Spinal cord (tissue), 10 donors: ENCODE data around the gene SIRT1. TPM values are rescaled to one million over a fixed set of nuclear protein-coding genes. Genes with fewer than 3 reads are reported as not detected.

ENCODE experiments used
- DNase-seq, 6 donors: peaks; one replicate each; pipeline versions ENCODE4 v3.0.0 to v3.0.0-alpha.2; 2013 to 2015; ENCODE audit warnings: low spot score in 6 of 6, low read depth in 4 of 6
- H3K27ac ChIP-seq: one replicate; pipeline ENCODE4 v1.5.1; 2013; ENCODE audit warnings: low read depth, low read length, control low read depth
- H3K27me3 ChIP-seq: one replicate; pipeline ENCODE4 v1.6.1; 2013; ENCODE audit warnings: low read length; ENCODE audit not compliant: control insufficient read depth, insufficient read depth
- H3K36me3 ChIP-seq: one replicate; pipeline ENCODE4 v1.6.1; 2013; ENCODE audit warnings: low read length; ENCODE audit not compliant: control insufficient read depth, insufficient read depth
- H3K4me1 ChIP-seq: one replicate; pipeline ENCODE4 v1.6.1; 2013; ENCODE audit warnings: low read length; ENCODE audit not compliant: control insufficient read depth, insufficient read depth
- H3K4me3 ChIP-seq: one replicate; pipeline ENCODE4 v1.5.1; 2013; ENCODE audit warnings: low read depth, low read length, control low read depth
- H3K9me3 ChIP-seq: one replicate; pipeline ENCODE4 v1.6.1; 2013; ENCODE audit warnings: low read length; ENCODE audit not compliant: control insufficient read depth, insufficient read depth
- WGBS: methylation state at CpG from one replicate; pipeline ENCODE4 v1.1.5; 2013; ENCODE audit warnings: missing lambda C conversion rate; ENCODE audit not compliant: insufficient coverage; 5-methylcytosine and 5-hydroxymethylcytosine counted together
- polyA plus RNA-seq, 2 donors: library from polyadenylated mRNA; unstranded; fragments of 120-200 nt; gene quantifications; one replicate each; pipeline ENCODE4 v1.2.1, GENCODE V29; 2013; ENCODE audit not compliant: insufficient read length in 2 of 2
- total RNA-seq, 2 donors: library from RNA; depleted of rRNA in 1 of 2; stranded (reverse); fragments of 120-200 nt in 1 of 2; fragments of >200 nt in 1 of 2; gene quantifications; one replicate each; pipeline versions ENCODE4 v1.2.3 to v1.2.4, GENCODE V29; 2013 to 2014
- donor health status: healthy.

The SIRT1 gene
- total and polyA plus RNA-seq, 4 donors: 18.4 to 31.1 (median 21.8) TPM

GRCh38 chr10:67914777-67915340, 30.4 kb downstream of the SIRT1 start:
- 100% methylated on average over 4 of the region's 8 CpGs for WGBS
- no peak for DNase-seq
- Histone ChIP-seq H3K27me3 (no peaks in the 10 kb centered on the region), H3K36me3 (peaks cover 22% of the 10 kb centered on the region), H3K27ac (no peak overlapping the region), H3K4me1 (no peaks in the 10 kb centered on the region), H3K4me3 (no peak overlapping the region), H3K9me3 (no peaks in the 10 kb centered on the region)

- no peak overlapping the region for H3K27ac ChIP-seq
- no peak overlapping the region for H3K4me3 ChIP-seq
- H3K4me1 ChIP-seq: no peaks in the 10 kb centered on the region
- WGBS: no CpG with 5 or more reads among the region's 2 CpGs
- DNase-seq: no peak
- no peaks in the 10 kb centered on the region for H3K9me3 ChIP-seq
- H3K36me3 ChIP-seq: peaks cover 17% of the 10 kb centered on the region
- H3K27me3 ChIP-seq: no peaks in the 10 kb centered on the region
Measured at GRCh38 chr10:67917169-67917568, 32.7 kb downstream of the SIRT1 start.

GRCh38 chr10:67917679-67918078, 33.2 kb downstream of the SIRT1 start:
- no peak overlapping the region for H3K27ac ChIP-seq
- peaks cover 17% of the 10 kb centered on the region for H3K36me3 ChIP-seq
- whole genome bisulfite sequencing: no CpG with 5 or more reads among the region's 1 CpG

GRCh38 chr10:67921065-67921464, 36.6 kb downstream of the SIRT1 start:
- Histone ChIP-seq H3K4me1 (no peaks in the 10 kb centered on the region), H3K36me3 (peaks cover 9% of the 10 kb centered on the region), H3K27me3 (no peaks in the 10 kb centered on the region), H3K4me3 (no peak overlapping the region), H3K9me3 (no peaks in the 10 kb centered on the region), H3K27ac (no peak overlapping the region)
- WGBS: no CpG with 5 or more reads among the region's 1 CpG
- DNase-seq: no peak

More at GRCh38 chr10:67917679-67918078, 33.2 kb downstream of the SIRT1 start:
- H3K4me3 ChIP-seq: no peak overlapping the region
- H3K9me3 ChIP-seq: no peaks in the 10 kb centered on the region
- H3K27me3 ChIP-seq: no peaks in the 10 kb centered on the region
- H3K4me1 ChIP-seq: no peaks in the 10 kb centered on the region
- DNase-seq: no peak

GRCh38 chr10:67923551-67923950, 39.1 kb downstream of the SIRT1 start:
- no peaks in the 10 kb centered on the region for H3K9me3 ChIP-seq
- WGBS: 100% methylated on average over 1 of the region's 5 CpGs
- no peaks in the 10 kb centered on the region for H3K4me1 ChIP-seq
- H3K4me3 ChIP-seq: no peak overlapping the region
- no peaks in the 10 kb centered on the region for H3K27me3 ChIP-seq
- H3K36me3 ChIP-seq: peaks cover 15% of the 10 kb centered on the region
- DNase-seq: no peak
- no peak overlapping the region for H3K27ac ChIP-seq

GRCh38 chr10:67924136-67924535, 39.7 kb downstream of the SIRT1 start:
- WGBS: no CpG with 5 or more reads among the region's 3 CpGs
- H3K4me3 ChIP-seq: no peak overlapping the region
- H3K27me3 ChIP-seq: no peaks in the 10 kb centered on the region
- H3K4me1 ChIP-seq: no peaks in the 10 kb centered on the region
- H3K27ac ChIP-seq: no peak overlapping the region
- DNase-seq: no peak
- H3K36me3 ChIP-seq: peaks cover 12% of the 10 kb centered on the region
- no peaks in the 10 kb centered on the region for H3K9me3 ChIP-seq

GRCh38 chr10:67925449-67926005, 41.1 kb downstream of the SIRT1 start:
- WGBS: no CpG with 5 or more reads among the region's 1 CpG
- Histone ChIP-seq H3K4me1 (no peaks in the 10 kb centered on the region), H3K27me3 (no peaks in the 10 kb centered on the region), H3K9me3 (no peaks in the 10 kb centered on the region), H3K36me3 (peaks cover 19% of the 10 kb centered on the region), H3K4me3 (no peak overlapping the region), H3K27ac (no peak overlapping the region)
- no peak for DNase-seq

- H3K27ac ChIP-seq: no peak overlapping the region
- no peak for DNase-seq
- peaks cover 33% of the 10 kb centered on the region for H3K36me3 ChIP-seq
- no peaks in the 10 kb centered on the region for H3K4me1 ChIP-seq
- no CpG with 5 or more reads among the region's 1 CpG for WGBS
- H3K4me3 ChIP-seq: no peak overlapping the region
- H3K27me3 ChIP-seq: no peaks in the 10 kb centered on the region
- H3K9me3 ChIP-seq: no peaks in the 10 kb centered on the region
Measured at GRCh38 chr10:67926951-67927350, 42.5 kb downstream of the SIRT1 start.

- Histone ChIP-seq H3K27ac (no peak overlapping the region), H3K9me3 (no peaks in the 10 kb centered on the region), H3K4me1 (no peaks in the 10 kb centered on the region), H3K27me3 (no peaks in the 10 kb centered on the region), H3K4me3 (no peak overlapping the region), H3K36me3 (peaks cover 32% of the 10 kb centered on the region)
- WGBS: no CpG with 5 or more reads among the region's 2 CpGs
- DNase-seq: no peak
Measured at GRCh38 chr10:67933199-67933598, 48.7 kb downstream of the SIRT1 start.

- Histone ChIP-seq H3K9me3 (no peaks in the 10 kb centered on the region), H3K36me3 (peaks cover 30% of the 10 kb centered on the region), H3K27me3 (no peaks in the 10 kb centered on the region), H3K27ac (no peak overlapping the region), H3K4me3 (no peak overlapping the region), H3K4me1 (no peaks in the 10 kb centered on the region)
- no CpG with 5 or more reads among the region's 1 CpG for WGBS
- DNase-seq: no peak
Measured at GRCh38 chr10:67934336-67934735, 49.9 kb downstream of the SIRT1 start.
